Smooth muscle cell of the brain vasculature (primary cell): Measurements from ENCODE around the gene PHF14.

Experiments
- DNase-seq: peaks from one replicate; pipeline ENCODE4 v3.0.0-alpha.2; 2012; ENCODE audit warnings: low read depth, low spot score

Gene PHF14

DNA sequence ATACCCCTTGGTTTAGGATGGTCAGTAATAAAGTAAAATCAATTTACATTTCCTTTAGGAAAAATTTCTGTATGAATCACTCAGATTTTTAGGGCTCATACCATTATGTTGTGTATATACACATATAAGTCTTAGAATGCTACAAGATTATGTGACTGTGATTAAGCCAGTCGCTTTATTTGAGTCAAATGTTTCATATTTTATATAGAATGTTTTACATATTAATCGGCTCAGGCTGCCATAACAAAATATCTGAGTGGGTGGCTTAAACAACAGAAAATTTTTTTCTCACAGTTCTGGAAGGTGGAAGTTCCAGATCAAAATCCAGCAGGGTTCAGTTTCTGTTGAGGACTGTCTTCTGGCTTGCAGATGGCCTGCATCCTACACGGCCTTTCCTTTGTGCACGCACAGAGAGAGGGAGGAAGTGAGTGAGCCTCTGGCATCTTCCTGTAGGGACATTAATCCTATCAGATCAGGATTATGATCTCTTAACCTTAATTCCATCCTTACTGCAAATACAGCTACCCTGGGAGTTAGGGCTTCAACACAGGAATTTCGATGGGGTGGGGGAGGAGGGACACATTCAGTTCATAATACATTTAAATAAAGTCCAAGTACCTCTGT, 198.0 kb downstream of the PHF14 start:
- DNase-seq, result no peak

DNA sequence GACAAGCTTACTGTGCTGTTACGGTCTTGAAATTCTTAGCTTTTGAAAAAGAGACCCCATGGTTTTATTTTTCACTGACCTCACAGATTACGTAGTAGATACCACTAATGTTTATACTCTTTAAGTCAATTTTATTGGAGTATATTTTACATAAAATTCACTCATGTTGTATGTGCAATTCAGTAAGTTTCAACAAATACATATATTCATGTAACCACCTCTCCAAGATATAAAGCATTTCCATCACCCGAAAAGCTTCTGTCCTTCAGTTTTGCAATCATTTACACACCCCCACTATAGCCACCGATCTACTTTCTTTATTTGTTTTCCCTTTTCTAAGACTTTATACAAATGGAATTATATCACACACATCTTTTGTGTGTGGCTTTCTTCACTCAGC, 199.2 kb downstream of the PHF14 start:
- DNase-seq, result no peak

DNA sequence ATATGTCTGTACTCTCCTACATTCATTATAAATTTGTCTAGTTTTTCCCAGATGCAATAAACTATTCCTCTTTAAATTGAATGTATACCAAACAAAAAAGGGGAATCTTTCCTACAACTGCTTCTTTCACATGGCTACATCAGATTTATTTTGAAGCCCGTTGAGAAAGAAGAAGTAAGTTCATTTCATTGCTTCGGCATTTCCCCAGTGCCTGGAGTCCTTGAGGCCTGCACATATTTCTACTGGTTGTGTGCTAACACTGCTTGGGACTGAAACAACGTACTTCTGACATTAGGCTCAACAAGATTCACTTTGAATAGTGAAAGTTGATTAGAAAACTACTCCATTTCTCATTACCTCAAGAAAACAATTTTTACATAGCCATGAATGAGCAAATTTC, 201.7 kb downstream of the PHF14 start:
- DNase-seq, result no peak

DNA sequence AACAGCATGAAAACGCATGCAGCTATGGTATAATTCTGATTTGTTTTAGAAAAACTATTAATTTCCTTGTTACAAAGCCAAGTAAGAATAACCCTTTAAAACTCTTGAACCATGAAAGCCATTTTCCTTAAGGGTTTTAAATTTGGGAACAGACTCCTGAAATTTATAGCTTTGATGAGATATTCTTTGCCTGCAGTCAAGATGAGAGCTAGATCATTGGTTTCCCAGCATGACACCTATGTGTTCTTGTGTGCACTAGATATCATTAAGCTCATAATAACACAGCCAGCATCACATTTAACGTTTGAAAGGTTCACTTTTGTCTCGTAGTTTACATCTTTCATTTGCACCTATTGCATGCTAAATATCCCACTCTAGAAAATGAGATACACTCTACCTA, 202.2 kb downstream of the PHF14 start:
- no peak for DNase-seq

DNA sequence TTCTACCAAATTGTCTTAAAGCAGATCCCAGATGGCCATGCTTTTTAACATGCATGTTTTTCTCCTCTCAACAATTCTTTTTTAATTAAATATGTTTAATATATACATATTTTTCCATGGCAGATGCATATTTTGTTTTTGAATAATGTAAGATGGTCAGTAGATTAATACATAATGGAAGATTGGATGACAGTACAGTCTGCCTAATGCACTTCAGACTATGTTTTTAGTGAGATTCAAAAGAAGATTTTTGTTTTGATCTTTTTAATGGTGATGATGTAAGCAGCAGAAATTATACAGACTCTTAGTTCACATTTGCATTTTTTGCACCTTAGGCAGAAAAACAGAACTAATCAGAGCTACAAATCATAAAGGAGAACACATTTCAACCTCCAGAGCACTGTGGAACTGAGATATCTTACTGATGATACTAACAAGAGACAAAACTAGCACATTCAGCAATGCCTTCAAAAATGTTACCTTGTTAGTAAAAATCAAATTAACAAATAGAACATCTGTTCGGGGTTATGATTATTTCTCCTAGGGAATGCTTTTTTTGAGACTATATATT, 203.4 kb downstream of the PHF14 start:
- no peak for DNase-seq

DNA sequence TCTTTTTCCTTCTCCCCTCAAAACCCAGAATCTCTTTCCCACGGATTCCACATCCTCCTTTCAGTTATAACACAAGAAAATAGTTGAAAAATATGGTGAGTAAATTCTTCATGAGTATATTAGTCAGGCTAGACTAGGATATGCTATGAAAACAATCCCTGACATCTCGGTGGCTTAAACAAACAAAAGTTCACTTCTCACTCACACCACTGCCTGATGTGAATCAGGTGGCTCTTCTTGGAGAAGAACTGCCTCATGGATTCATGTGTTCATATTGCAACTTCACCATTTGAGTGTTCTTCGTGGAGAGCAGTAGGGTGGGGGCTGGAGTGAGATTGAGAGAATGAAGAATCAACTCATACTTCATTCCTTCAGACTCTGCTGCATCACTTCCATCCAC, 204.1 kb downstream of the PHF14 start:
- DNase-seq, result no peak

DNA sequence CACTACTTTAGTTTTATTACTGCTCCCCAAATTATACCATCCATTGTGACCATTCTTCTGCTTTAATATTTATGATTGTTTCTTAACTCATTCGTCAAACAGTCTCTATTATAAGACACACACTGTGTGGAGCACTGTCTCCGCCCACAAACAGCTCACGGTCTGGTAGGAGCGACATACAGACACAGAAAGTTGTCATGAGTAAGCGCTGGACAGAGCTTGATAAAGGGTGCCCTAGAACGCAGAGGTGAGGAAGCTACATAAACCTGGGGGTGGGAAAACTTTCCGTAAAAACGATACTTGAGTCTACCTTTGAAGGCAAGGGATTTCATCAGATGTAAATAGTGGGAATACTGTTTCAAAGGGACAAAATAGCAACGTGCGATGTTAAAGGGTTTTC, 207.9 kb downstream of the PHF14 start:
- DNase-seq, result no peak

DNA sequence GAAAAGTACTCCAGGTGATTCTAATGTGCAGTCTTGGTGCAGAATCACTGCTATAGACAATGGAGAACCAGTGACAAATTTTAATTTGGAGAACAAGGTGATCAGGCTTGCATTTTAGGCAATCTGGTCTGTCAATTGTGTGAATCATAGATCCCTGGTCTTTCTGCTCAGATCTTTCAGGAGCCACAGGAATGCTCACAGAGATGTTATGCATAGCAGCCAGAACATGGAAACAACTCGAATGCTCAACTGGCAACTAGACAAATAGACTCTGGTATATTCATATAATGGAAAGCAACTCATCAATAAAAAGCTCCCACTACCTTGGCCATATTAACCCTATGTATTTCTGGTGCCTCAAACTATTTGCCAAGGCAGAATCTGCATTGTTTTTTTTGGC, 209.1 kb downstream of the PHF14 start:
- DNase-seq, result no peak

DNA sequence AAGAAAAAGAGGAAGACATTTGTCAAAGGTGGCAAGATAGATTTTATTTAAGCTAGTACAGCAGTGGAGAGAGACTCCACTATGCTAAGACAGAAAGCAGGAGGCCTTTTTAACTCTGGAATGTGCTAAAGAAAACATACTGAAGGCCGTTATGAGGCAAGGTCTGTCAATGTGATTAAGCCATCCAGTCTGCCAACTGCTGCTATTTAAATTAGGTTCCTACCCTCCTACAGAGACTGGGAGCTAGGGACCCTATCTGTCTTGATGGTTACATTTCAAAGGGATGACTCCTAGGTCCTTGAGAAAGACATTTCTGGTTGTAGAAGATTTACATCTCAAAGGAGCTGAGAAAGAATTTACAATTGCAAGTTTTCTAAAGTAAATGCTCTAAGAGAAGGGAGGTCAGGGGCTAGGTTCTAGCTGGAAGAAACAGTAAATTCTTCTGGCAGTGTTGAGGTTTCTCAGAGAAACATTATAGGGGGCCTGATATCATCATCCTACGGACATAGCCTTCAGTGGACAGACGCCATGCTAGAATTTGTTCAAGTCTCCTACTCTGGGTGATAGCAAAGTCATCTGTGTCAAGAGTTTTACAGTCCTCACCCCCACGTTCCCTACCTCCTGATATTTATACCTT, 211.6 kb downstream of the PHF14 start:
- no peak for DNase-seq

DNA sequence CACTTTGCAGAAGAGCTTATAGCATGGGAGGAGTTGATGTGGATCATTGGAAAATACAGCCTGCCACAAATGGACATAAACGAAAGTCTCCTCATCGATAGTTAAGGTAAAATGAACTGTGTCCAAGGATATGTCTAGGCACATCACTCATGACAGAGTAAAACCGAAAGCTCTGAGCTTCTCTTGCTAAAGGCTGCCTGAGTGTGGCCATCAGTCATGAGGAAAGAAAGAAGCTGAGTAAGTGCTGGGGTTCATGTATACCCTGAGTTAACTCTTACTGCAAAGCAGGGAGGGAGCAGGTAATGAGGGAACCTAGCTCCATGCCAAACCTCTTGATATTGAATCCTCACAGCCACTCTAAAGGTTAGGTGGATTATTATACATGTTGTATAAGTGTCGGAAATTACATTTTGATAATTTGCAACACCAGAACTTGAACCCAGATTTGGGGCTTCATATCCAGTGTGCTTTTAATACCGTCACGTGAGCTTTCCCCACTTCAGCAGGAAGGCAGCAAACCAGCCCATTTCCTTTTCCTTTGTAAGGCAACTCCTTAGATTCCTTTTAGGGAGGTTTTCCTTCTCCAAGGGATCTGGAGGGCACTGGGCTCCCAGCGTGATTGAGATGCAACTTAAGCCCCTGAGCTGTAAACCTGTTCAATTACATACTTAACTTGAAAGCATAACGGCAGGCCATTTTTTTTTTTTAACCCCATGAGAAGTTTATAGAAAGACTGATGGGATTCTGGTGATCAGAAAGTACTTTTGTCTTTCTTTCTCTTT, 215.0 kb downstream of the PHF14 start:
- no peak for DNase-seq

DNA sequence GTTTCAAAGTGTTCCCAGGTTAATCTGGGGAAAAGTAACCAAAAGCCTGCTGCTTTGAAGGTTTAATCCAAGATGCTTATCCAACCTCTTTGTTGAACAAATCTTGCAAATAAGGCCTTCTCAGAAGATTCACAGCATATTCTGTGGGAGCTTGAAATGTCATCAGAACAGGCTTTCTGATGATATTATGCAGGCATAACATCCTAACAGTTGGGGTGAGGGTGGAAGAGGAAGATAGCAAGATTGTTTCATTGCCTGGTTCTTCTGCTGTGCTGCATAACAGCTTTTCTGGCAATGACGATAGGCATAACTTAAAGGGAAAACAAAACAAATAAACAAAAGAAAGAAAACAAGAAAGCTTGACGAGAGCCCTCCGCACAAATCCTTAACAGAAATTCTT, 217.4 kb downstream of the PHF14 start:
- no peak for DNase-seq

DNA sequence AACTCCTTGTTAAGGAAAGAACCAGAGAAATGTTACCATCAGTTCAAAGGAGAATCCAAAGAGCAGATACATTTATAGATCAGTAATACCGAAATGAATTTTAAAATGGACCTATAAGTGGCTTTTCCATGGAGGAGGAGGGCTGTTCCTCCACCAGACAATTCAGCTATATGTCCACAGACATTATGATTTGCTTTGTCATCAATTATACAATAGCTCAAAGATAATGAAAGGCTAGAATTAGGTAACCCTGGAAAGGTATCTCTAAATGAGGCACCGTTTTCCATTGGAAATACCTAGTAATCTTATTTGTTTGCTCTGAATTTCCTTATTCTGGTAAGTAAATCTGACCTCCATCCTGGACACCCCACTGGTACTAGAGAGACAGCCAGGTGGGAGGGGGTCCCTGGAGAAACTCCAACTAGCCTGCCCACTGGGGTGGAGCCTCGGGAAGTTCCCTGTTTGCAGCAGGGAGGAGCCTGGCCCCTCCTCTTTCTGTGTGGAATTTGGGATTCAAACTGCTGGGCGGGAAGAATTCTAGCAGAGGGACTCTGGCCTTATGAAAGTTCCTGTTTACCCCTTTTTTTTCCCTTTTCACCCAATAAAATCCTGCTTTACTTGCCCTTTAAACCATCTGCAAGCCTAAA, 218.0 kb downstream of the PHF14 start:
- DNase-seq, result no peak

DNA sequence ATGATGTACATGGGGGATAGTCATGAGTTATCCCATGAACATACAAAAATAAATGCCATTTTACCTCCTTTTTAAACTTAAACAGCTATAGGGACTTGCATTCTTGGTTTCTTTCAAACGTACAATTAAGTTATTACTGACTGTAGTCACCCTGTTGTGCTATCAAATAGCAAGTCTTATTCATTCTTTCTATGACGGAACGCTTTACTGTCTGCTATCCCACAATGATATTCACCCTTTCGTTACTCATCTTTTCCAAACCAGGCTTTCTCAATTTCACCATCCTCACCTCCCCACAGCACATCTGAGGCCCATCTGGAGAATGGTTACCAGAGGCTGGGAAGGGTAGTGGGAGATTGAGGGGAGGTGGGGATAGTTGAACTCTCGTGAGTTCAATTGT, 218.8 kb downstream of the PHF14 start:
- no peak for DNase-seq

DNA sequence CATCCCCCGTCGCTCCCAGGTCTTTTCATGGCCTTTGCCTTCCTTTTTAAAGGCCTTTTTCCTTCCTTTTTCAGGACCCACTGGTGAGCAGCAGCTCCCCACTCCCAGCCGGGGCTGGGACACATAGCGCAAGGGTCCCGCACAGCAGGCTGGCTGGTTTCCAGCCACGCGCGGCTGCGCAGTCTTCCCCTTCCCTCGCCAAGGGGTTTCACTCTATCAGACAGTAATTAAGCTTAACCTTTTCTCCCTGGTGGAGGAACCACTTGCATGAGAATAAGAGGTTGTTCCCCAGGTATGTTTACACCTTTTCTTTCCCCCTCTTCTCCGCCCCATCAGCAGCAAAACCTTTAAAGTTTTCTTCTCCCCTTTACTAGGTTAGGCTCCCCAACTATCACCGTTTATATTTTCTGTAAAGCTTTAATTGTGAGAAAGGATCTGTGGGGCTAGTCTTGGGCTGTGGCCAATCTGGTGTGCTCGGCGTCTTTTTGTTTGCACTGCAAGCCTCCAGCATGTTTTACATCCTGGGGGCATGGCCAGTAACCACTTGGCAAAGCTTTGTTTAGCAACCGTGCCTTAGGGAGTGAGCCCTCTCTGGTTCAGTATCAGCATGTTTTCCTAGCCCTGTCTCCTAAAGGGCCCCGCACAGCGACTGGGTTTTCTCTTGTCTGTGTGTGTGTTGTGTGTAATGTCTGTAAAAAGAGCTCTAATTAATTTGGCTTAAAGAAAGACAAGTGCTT, 219.6 kb downstream of the PHF14 start:
- DNase-seq, result no peak

DNA sequence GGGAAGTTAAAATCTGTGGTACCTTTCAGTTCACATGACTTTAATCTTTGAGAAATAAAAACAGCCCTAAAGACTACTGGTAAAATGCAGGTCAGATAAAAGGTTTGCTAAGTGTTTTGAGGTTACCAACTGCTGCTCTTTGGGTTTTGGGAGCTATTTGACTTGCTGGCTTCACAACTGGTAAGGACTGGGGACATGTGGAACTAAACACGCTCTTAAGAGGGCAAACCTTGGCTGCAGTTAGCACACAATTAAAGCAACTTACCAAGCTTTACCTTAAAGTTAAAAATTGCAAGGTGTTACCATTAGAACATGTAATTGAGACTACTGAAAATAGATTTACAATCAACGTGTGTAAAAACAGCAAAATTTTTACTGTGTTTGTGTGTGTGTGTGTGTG, 220.2 kb downstream of the PHF14 start:
- no peak for DNase-seq

DNA sequence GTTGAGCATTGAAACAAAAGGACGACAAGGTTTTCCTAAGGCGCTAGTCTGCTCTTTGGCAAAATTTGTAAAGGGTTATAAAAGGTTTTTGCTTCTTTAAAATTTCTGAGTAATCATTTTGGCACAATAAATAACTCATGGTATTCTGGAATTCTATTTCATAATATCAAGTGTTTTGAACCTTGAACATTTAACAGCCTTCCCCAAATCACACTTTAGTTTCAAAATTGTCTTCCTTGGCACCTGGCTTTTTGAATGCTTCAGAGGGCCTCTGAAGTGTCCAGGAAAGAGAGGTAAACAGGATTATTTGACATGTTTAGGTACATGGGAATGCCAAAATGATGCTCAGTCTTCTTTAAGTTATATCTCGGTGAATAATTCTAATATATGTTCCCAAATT, 220.8 kb downstream of the PHF14 start:
- DNase-seq, result no peak

DNA sequence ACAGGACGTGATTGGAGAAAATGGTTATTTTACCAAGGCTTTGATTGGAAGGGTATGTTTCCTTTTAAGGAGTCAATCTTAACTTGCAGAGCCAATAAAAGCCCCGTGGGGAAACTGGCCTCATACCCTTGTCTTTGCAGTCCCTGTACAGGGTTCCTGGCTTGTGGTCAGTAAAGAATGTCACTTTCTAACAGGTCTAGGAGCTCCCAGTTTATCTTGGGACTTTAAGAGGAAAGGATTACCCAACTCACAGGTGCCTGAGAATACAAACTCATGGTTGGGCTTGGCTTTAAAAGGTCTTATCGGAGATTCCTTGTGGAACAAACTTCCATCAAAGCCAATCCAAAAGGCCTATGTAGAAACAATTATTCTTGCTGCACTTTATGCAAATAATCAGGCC, 221.8 kb downstream of the PHF14 start:
- no peak for DNase-seq

DNA sequence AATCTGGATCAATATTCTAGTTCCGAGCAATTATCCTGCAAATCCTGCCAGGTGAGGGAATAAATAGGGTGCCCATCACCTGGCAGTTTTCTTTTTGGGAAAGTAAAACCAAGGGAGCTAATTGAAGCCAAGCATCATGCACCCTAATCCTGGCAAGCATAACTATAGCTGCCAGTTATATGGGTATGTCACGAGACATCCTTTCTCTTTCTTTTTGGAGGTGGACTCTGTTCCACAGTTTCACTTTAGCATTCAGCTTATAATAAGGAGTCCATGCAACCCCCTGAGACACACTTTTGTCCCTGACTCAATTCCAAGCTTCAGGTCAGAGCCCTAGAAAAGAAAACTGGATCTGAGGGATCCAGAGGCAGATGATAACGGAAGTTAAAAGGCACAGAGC, 222.5 kb downstream of the PHF14 start:
- no peak for DNase-seq

DNA sequence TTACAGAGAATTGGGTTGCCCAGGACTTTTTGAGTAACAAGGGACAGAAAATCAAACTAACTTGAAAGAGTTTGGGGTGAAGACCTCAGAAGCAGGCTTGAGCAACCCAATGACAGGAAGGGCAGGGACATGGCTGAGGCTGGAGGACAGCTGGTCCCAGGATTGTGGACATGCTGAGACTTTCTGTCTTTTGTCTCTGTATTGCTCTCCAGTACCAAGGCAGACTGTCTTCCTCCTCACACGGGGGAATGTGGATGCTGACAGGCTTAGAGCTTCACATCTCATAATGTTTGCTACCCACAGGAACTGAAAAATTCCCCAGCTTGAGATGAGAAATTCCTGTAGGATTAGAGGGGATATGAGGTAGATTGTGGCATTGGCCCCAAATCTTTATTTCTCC, 229.6 kb downstream of the PHF14 start:
- DNase-seq, result no peak

DNA sequence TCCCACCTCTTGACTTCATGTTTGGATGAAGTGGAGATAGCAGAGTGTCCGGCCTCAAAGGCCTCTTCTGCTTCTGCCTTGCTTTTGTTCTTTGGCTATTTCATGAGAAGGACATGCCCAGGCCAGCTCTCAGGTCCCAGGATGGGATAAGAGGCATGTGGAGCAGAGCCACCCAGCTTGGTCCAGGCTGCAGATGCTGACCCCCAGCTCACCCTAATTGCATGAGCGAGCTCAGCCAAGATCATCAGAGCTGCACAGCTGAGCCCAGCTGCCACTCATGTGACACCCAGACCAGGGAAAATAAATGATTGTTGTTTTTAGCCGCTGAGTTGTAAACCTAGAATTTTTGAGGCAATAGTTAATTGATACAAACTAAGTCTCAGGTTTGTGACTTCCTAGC, 230.0 kb downstream of the PHF14 start:
- DNase-seq, result no peak

DNA sequence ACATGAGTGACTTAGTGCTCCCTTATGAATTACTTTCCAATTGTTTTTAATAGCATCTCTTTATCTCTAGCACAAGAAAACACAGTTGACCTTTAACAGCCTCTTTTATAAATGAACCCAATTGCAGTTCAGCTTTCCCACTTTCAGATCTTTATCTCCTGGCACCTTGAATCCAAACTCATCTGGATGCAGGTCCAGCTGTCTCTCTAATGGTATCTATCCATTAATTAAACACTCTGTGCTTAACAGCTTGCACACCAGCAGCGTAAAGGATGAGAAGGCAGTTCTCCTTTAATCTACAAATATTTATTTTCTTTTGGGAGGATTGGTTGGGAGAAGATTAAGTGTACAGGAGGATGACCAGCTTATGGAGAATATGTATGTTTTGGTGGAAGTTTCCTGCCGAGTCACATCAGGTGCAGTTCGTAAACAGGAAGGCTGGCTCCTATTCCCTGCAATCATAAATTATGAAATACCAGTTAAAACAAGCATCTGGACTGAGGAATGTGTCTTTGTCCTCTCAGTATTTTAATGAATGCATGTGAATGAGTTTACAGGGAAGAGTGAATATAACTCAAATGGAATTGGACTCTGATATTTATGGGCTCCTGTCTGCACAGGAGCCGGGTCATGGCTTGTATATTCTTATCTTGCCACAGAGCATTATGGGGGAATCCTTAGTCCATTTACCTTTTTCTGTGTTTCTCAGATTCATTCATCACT, 232.7 kb downstream of the PHF14 start:
- no peak for DNase-seq
